Stimulated activated CD8-positive, alpha-beta memory T cell treated with anti-CD3 and anti-CD28 coated beads, Interleukin-12 subunit alpha, Interleukin-12 subunit beta, amount 100 ng/mL, for 24 hours (primary cell): Measurements from ENCODE around the gene DST.

ENCODE experiments used
- DNase-seq: peaks from one replicate; pipeline ENCODE4 v3.0.0-alpha.2; 2020; ENCODE audit errors: extremely low read depth

Gene DST

DNA sequence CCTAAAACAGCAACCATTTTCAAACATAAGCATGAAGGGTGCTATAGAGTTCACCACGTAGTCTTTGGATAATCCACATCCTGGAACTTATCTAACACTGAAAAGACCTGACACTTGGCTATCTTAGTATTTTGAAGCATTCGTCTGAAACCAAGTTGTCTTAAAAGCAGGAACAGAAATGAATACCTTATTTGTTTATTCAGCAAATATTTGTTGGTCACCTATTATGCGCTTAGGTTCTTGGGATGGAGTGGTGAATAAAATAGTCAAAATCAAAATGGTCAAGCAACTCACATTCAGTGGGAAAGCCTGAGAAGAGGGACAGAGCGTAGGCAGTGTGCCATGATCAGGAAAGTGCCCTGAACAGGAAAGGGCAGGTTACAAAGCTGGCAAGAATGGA lies 206.9 kb downstream of the DST start:
- no peak for DNase-seq

DNA sequence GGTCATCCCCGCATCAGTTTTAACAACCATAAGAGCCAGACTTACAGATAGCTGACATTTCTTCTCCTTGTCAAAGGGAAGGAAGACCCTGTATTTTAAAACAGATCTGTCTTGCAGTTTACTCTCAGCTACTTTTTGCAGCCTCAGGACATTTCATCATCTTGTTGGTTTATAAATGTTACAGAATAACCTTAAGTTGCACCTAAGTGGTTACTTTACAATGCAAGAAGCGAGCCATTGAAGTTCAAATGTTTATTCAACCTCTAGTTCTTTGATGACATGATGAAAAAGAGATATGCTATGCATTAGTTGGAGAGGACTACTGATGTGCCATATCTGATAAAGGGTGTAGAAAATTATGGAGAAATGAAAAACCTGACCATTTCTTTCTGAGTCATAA lies 207.4 kb downstream of the DST start:
- DNase-seq = no peak

DNA sequence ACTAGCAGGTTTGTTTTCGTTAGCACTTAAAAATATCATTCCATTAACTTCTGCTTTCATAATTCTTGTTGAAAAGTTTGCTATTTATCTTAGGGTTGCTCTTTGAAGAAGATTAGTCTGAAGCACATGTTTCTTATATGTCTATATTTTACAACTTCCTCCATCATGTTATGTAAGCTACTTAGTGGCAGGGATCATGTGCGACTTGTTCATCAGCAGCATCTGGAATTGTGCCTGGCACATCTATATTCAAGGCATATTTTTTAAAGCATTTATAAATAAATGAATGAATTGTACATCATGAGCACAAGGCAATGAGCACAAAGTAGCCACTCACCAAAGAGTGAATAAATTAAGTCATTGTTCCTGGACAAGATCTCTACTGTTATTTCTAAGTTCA lies 208.1 kb downstream of the DST start:
- DNase-seq = no peak

DNA sequence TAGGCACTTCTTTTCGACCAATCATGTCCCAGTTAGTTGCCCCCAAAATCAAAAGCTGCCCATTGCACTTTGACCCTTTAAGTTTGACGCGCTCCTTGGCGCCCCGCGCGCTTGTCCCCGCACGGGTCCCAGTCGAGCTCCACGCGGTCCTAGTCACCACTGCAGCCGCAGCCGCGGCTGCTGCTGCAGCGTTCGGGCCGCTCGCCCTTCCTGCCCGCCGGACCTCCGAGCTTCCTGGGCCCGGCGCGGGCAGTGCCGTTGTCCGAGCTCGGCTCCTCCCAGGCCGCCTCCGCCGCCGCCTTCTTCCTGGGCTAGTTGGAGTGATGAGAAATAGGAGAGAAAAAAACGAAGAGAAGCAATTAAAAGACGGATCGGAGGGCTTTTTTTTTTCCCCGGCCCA lies 209.6 kb downstream of the DST start:
- DNase-seq = no peak

DNA sequence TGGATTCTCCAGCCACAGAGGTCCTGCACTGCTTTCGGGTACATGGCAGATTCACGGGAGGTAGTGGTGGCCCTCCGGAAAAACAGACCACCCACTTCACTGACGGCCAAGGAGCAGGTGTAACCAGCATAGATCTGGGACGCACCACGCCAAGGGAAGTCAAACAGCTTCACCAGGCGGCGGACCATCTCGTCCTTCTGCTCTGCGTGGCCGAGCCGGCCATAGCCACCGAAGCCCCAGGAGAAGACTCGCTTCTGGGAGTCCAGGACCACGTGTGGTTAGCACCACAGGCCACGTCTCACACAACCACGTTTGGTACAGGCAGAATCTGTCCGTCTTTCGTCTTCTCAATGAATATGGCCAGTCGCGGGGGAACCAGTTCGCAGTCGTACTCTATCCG lies 210.5 kb downstream of the DST start:
- DNase-seq = no peak

DNA sequence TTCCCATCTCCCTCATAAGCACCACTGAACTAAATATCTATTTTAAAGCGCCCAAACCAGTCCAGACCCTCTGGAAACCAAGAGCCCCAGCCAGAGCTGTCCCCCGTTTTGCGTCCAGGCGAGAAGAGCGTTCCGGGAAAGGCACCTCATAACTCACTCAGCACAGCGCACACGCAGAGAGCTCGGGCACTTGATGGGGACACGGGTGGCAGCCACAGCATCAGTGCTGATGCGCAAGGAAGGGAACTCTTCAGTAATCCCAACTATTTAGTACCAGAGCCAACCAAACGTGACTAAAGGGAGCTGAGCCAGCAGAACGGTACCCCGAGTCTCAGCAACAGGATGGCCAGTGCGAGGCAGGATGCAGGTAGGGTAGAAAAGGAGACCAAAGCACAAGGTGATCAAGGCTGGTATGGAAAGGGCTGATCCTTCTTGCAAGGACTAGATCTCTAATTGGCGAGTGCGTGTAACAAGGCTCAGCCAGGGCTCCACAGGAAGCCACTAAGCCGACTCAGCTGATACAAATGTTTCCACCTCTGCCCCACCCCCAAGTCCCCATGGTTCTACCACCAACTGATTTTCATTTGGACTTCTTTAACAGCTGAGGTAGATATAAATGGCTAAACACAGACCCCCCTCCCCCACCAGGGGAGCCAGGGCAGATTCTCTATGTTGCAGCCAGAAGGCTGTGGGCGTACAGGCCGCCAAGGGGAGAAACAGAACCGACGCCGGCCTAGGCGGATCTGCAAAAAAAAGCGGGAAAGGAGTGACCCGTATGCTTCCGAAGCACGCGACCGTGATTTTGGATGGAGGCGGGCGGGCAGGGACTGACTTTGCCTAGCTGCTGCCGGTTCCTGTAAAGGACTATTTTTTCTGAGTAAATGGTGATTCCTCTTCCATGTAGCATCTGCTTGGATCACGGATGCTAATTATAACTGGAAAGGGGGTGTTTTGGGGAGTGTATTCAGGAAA lies 211.8 kb downstream of the DST start:
- DNase-seq = no peak

DNA sequence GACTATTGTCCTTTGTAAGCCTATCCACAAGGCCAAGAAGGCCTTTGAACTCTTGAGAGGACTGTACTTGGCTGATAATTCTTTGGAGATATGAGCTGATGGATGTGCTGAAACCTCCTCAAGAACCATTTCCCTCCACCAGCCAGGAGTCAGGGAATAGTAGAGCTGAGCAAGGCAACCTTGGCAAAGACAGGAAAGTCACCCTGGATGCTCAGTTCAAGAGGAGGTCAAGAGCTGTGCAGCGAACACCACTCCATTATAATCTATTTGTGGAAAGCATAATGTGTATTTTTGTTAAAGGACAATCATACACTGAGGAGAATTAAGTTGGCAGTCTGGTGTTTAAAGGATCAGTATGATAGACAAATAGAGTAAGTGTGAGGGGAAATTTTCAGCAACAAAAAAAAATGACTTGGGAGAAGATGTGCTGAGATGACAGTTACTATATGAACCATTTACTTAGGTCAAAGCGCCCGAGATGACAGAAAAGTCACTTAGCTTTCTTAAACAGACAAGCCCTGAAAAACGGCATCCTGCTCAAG lies 218.1 kb downstream of the DST start:
- no peak for DNase-seq

DNA sequence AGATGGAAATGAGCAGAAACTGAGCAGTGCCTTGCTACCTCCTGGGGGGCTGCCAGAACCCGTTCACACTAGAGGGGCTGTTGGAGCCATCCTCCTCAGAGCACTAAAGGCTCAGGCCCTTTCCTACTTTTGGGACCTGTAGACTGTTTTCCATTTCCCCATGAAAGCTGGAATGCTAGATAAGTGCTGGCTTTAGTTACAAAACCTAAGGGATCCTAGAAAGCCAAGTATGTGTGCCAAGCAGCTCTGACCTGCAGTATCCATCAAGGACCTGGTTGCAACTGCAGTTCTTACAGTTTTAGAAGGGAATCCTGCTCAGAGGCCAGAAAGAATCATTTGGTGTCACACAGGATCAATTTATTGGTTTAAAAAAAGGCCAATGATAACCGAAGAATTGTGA lies 218.6 kb downstream of the DST start:
- DNase-seq = no peak

DNA sequence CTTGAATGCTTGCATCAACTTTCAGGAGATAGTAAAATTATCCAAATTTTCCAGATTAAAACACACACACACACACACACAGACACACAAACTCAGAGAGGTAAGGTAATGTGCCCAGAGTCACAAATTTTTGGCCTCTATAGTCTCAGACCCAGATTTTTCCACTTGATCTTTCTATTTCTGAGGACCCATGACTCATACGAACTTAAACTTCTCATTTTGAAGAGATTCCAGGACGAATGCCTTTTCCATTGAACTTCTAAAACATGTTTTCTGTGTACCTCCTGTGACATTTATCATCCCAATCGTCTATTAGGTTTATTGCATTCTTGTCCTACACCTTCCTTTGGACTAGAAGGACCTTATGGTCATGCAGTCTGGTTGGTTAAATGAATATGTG lies 222.4 kb downstream of the DST start:
- no peak for DNase-seq

DNA sequence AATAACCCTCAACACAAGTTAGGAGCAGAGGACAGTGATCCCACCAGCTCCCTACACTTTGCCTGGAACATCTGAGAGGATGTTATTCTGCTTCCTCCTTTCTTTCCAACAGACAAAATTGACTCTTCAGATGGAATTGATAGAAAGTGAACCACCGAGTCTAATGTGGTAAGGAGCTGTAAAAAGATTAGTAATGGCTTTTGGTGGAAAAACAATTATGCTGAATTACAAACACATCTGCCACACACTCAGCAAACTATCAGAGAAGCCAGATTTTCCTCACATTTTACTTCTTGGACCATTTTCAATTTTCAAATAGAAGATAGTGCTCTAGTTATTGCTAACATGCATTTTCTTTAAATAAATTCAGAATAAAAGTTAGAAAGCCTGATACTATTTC lies 223.5 kb downstream of the DST start:
- no peak for DNase-seq

DNA sequence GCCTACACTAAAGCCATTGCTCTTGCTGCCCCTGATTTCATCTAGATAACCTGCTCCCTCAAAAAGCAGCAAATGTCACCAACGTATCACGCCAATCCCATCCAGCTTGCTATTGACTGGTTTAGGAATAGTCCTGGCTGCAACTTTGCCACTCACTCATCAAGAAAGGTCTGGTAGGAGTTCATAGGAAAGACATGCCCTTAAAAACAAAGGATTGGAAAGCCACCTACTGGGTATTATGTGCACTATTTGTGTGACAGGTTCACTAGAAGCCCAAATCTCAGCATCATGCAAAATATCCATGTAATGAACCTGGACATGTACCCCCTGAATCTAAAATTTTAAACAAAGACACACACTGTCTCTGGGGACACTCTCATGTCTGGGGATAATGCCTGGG lies 224.9 kb downstream of the DST start:
- DNase-seq = no peak

DNA sequence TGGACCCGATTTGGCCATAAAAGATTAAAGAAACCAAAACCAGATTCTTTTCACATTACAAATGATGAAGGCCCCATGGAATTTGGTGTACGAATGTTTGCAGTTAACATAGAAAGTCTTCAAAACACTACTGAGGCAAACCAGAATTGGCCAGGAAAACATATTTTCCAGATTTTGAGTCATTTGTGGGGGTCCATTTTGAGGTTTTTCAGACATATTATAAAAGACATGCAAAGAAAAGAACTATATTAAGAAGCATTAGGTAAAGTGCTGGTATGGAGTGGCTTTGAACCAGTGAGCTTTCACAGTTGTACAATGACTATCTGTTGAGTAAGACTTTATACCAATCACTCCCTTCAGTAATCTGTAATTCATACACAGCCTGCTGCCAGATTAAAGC lies 226.4 kb downstream of the DST start:
- no peak for DNase-seq

DNA sequence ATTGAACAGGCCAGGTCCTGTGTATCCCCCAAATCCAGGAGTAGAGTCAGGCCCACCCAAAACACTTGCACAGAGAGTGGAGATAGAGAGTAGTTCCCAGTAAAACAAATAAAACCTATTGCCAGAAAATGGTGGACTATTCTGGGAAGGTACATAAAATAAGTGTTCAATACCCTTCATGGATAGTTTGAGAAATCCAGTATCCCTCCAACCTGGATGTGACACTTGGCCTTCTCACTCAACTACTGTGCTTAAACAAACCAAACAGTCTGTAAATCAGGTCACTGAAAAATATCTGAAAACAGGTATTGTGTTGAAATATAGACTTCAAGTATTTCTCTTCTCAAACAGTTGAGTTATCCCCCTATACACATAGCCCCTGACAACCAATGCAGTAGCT lies 233.7 kb downstream of the DST start:
- no peak for DNase-seq
